Mammary epithelial cell (primary cell): Measurements from ENCODE around the gene HENMT1.

Experiments
- CTCF ChIP-seq, 2 donors: IDR thresholded peaks in 1 of 2; conservative IDR thresholded peaks in 1 of 2; 2 replicates each; pipeline ENCODE4 v1.5.1; 2011 to 2012; ENCODE audit warnings: inconsistent platforms in 2 of 2, low read length in 2 of 2, mild to moderate bottlenecking in 2 of 2, control low read depth in 1 of 2, low read depth in 1 of 2; ENCODE audit not compliant: insufficient read depth in 1 of 2; ENCODE audit errors: extremely low read depth in 1 of 2
- EZH2 ChIP-seq: IDR thresholded peaks from 2 replicates; pipeline ENCODE4 v1.6.1; 2012; ENCODE audit warnings: low read length, inconsistent platforms, borderline replicate concordance

GRCh38 chr1:108664481-108664880 lies 3.6 kb upstream of the HENMT1 start:
- TF ChIP-seq CTCF (conservative IDR thresholded peaks at IDR 0.05 in 1 of 2, IDR thresholded peaks at IDR 0.05 in 1 of 2; ENCODE audit: extremely low read depth in 1 of 2, insufficient read depth in 1 of 2, low read depth in 1 of 2, low read length in 2 of 2): no peak
- TF ChIP-seq EZH2: no peak
